ENCODE measurements around the gene EARS2. TPM values are rescaled to one million over a fixed set of nuclear protein-coding genes. Genes with fewer than 3 reads are reported as not detected.

EARS2 gene
- total and polyA plus RNA-seq, 2 of the 4 experiments (the other 2 are of a cell fraction): 28.1 to 37.8 TPM

DNA sequence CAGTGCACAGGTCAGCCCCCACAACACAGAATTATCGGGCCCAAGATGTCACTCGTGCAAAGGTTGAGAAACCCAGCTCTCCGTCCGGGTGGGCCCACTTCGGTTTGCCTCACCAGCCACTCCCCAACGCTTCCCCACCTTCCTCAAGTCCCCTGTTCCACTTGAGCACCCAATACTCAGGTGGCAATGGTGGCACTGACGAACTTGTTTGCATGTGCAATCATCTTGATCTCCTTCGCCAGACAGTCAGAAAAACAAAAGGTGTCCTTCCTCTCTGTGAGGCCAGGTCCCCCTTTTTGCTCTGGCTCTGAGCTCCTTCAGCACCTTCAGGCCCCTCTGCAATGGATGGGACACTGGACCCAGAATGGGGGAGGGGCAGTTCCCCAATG, 50.5 kb downstream of the EARS2 start (continued):
- TF ChIP-seq, protein P1, sequence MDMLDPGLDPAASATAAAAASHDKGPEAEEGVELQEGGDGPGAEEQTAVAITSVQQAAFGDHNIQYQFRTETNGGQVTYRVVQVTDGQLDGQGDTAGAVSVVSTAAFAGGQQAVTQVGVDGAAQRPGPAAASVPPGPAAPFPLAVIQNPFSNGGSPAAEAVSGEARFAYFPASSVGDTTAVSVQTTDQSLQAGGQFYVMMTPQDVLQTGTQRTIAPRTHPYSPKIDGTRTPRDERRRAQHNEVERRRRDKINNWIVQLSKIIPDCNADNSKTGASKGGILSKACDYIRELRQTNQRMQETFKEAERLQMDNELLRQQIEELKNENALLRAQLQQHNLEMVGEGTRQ (IDR thresholded peaks at IDR 0.05; ENCODE audit: low read depth, low read length): no peak
- TF ChIP-seq RAD21 (IDR thresholded peaks at IDR 0.05; ENCODE audit: low read length) (no peak), NFE2L2 (IDR thresholded peaks at IDR 0.05; ENCODE audit: low read depth, low read length) (no peak), CHD1 (IDR thresholded peaks at IDR 0.05; ENCODE audit: low read depth, low read length) (no peak), CEBPB (IDR thresholded peaks at IDR 0.05; ENCODE audit: low read depth, low read length) (no peak), BHLHE40 (IDR thresholded peaks at IDR 0.05; ENCODE audit: low read depth, low read length) (no peak), POLR2A (IDR thresholded peaks at IDR 0.05; ENCODE audit: low read depth, low read length) (no peak)
